Right kidney (tissue), 1 donor: Measurements from ENCODE around the gene USP48.
"Not testable (repeated sequence)": the region's sequence is repeated elsewhere in the genome, so short reads cannot be mapped to it uniquely, and the experiment has no call there.

ENCODE experiments used
- DNase-seq: peaks from one replicate; pipeline ENCODE4 v3.0.0-alpha.2; 2016

Gene USP48

GRCh38 chr1:21815724-21816321, 32.9 kb upstream of the USP48 start:
- no peak for DNase-seq

- no peak for DNase-seq
These were observed 32.1 kb upstream of the USP48 start for GRCh38 chr1:21814981-21815582.

DNA sequence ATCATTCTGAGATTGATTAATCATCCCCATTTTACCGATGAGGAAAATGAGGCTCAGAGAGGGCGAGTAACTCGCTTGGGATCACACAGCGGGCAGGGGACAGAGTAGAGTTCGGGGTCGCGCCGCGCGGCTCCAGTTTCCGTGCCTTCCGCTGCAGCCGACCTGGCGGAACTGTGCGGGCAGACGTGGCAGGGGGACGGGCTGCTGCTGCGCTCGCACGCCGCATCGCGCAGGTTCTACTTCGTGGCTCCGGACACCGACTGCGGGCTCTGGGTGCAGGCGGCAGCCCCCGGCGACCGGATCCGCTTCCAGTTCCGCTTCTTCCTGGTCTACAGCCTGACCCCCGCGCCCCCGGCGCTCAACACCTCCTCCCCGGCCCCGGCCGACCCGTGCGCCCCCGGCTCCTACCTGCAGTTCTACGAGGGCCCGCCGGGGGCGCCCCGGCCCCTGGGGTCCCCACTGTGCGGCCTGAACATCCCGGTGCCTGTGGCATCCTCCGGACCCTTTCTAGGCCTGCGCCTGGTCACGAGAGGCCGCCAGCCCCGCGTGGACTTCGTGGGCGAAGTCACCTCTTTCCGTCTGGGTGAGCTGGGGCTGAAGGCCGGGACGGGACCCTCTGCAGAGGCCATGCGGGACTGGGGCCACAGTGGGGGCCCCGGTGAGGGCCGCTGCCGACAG, 31.4 kb upstream of the USP48 start:
- peak; percentile 55 for DNase-seq

DNA sequence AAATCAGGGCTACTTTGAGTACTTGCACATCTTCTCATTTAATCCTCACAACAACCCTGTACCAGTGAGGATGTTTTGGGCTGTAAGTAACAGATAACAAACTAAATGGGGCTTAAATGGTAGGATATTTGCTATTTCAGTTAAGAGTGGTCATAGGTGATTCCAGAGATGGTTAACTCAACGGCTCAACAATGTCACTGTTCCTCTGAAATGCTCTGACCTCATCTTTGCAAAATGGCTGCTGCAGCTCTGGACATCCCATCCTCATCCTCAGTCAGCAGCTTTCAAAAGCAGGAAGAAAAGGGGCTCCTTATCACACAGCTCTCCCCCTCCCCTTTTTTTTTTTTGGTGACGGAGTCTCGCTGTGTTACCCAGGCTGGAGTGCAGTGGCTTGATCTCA, 30.6 kb upstream of the USP48 start:
- DNase-seq, result no peak

GRCh38 chr1:21811875-21812305, 28.9 kb upstream of the USP48 start, which contains the start of gene LDLRAD2:
Gene LDLRAD2 (plus strand): TSS chr1:21812265. CDS start chr1:21812452, 187 bp downstream.
- DNase-seq, result no peak

GRCh38 chr1:21804536-21804935, 21.6 kb upstream of the USP48 start:
- DNase-seq, result no peak

- no peak for DNase-seq
These were observed 18.2 kb upstream of the USP48 start for GRCh38 chr1:21801100-21801499.

DNA sequence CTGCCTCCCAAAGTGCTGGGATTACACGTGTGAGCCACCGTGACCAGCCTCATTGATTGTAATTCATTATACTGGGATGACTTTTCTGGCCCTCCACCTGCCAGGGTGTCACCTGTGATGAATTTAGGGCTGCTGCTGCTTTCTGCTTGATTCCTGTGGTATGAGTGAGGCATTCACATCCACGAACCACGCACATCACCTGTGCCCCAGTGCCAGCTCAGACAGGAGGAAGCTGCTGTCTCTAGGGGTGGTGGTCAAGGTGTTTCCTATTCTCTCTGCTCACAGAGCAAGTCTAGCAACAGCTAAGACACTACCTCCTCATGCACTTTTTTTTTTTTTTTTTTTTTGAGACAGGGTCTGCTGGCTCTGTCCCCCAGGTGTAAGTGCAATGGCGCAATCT, 16.8 kb upstream of the USP48 start:
- DNase-seq, result no peak

DNA sequence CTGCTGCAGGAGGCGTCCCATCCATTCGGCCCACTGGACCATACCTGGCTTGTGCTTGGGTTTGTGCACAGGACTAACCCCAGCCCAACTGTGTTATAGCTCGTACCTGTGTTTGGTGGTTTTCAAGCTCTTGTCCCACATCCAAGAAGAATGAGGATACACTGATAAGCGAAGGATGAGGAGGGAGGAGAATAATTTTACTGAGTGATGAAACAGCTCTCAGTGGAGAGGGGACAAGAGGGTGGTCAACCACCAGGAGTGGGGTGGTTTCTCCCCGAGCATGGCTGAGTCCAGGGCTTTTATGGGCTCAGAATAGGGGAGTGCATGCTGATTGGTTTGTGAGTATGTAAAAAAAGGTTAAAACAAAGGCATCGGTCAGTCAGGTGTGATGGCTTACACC, 12.1 kb upstream of the USP48 start:
- DNase-seq, result no peak

GRCh38 chr1:21794656-21795055, 11.7 kb upstream of the USP48 start:
- no peak for DNase-seq

DNA sequence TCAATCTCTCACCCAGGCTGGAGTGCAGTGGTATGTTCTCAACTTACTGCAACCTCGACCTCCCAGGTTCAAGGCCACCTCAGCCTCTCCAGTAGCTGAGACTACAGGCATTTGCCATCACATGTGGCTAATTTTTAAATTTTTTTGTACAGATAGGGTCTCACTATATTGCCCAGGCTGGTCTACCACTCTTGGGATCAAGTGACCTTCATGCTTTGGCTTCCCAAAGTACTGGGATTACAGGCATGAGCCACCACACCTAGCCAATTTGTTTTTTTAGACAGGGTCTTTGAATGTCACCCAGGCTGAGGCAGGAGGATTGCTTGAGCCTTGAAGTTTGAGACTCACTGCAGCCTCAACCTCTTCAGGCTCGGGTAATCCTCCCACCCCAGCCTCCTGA, 10.2 kb upstream of the USP48 start:
- DNase-seq, result no peak

- no peak for DNase-seq
These were observed 3.7 kb upstream of the USP48 start for GRCh38 chr1:21786640-21787039.

GRCh38 chr1:21785764-21786163, 2.8 kb upstream of the USP48 start:
- not testable (repeated sequence) for DNase-seq

DNA sequence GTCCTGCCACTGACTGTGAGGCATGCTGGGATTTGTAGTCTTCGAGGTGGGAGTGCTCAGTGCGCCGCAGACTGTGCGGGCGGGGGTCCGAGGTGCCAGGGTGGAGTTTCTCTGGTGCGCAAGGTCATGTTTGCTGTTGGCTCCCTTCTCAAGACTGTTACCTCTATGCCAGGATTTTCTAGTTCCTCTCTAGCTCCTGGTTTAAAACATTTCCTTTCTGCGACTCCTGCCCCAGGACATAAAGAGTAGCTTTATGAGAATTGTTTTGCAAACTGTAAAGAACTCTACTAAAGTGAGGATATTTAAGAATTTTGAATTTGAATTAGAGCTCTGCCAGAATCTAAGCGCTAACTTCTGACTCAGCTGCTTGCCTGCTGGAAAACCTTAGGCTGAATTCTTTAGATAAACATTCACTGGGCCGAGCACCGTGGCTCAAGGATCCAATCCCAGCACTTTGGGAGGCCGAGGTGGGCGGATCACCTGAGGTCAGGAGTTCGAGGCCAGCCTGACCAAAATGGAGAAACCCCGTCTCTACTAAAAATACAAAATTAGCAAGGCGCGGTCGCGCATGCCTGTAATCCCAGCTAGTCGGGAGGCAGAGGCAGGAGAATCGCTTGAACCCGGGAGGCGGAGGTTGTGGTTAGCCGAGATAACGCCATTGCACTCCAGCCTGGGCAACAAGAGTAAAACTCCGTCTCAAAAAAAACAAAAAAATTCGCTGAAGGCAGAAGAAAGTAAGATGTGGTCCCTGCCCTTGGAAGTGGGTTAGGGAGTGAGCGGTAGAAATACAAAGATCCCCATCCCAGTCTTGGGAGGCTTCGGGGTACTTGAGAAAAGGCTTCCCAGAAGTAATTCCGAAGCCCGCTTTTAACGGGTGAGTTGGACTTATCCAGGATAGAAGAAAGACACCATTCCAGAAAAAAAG, 992 bp upstream of the USP48 start:
- no peak for DNase-seq

GRCh38 chr1:21782349-21782867, 541 bp downstream of the USP48 start:
- DNase-seq, result no peak

DNA sequence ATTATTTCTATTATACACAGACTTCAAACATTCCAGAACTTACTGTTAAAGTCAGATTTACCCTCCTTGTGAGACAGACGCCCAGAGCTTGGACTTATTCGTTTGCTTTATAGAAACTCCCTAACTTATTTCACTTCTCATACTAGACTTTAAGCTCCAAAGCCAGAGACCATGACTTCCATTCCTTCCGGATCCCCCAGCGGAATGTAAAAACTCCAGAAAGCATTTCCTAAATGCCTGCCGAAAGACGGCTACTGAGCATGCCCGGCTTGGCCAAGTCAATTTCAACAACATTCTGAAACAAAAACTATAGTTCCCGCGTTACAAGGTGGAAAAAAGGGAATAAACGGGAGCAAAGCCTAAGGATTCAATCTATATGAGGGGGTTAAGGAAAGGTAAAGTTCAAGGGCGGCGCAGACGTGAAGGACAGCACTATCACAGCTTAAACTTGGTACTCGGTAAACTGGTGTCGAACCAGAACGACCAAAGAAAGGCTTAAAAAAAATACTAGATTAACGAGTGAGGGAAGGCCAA, 1.1 kb downstream of the USP48 start:
- DNase-seq, result peak; percentile 60

DNA sequence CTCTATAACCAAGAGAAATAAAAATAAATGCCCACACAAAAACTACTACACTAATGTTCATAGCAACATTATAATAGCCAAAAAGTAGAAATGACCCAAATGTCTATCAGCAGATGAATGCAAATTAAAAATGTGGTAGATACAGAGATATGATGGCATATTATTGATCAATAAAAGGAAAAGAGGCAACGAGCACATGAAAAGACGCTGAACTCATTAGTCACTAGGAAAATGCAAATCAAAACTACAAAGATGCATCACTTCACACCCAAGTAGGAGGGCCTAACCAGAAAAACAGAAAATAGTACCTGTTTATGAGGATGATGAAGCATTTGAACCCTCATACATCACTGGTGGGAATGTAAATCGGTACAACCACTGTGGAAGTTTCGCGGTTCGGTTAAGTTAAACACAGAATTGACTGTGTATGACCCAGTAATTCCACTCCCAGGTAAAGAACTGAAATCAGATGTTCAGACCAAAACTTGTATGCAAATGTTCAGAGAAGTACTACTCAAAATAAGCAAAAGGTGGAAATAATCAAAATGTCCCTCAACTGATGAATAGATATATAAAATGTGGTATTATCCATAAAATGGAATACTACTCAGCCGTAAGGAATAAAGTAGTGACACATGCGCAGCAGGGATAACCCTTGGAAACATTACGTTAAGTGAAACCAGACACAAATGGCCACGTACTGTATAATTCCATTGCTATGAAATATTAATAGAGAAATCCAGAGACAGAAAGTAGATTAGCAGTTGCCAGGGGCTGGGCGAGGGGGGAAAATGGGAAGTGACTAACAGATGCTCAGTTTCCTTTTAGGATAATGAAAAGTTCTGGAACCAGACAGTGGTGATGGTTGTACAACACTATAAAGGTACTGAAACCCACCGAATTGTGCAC, 3.1 kb downstream of the USP48 start:
- DNase-seq, result no peak

DNA sequence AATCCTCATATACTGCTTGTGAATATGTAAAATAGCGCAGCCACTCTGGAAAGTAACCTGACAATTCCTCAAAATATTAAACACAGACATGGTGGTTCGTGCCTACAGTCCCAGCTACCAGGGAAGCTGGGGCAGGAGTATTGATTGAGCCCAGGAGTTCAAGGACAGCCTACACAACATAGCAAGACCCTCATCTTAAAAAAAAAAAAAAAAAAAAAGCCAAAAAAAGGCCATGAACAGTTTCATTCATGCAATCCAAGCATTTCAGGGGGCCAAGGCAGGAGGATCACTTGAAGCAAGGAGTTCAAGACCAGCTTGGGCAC, 4.6 kb downstream of the USP48 start:
- DNase-seq, result no peak

DNA sequence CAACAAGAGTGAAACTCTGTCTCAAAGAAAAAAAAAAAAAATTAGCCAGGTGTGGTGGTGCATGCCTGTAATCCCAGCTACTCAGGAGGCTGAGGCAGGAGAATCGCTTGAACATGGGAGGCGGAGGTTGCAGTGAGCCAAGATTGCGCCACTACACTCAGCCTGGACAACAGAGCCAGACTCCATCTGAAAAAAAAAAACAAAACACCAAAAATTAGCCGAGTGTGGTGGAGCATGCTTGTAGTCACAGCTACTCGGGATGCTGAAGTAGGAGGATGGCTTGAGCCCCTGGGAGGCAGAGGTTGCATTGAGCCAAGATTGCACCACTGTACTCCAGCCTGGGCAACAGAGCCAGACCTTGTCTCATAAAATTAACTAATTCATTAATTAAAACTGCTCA, 6.0 kb downstream of the USP48 start:
- DNase-seq, result not testable (repeated sequence)

- DNase-seq, result no peak
These were observed 6.9 kb downstream of the USP48 start for GRCh38 chr1:21775985-21776562.

- DNase-seq, result no peak
These were observed 7.4 kb downstream of the USP48 start for GRCh38 chr1:21775550-21775914.
